K562 (cell line): ENCODE results near the gene NPFFR1. TPM values are rescaled to one million over a fixed set of nuclear protein-coding genes. Genes with fewer than 3 reads are reported as not detected.

Experiments
- ATAC-seq: fragments of 200-7000 bp; cut with Tn5 transposase; 3 replicates; pipeline ENCODE4 v1.9.1; 2020; ENCODE audit warnings: moderate library complexity
- BruUV-seq: library from RNA; stranded (reverse); fragments of 400-500 nt; replicated peaks from 2 replicates; lab custom pipeline; 2021; lab: Mats Ljungman, UMichigan
- CTCF ChIA-PET: fragments of 300-600 bp; formaldehyde crosslinking; extraction: SDS; loops from one replicate; lab custom pipeline; 2021; ENCODE audit warnings: low intra/inter-chr PET ratio; lab: Yijun Ruan, JAX
- POLR2A ChIA-PET: fragments of 300-600, 350-650 bp; sonication (Branson Sonifier 250); formaldehyde crosslinking; extraction: SDS; loops from one replicate; lab custom pipeline; 2021; ENCODE audit warnings: antibody characterized with exemption, inconsistent platforms; lab: Yijun Ruan, JAX
- DNase-seq, 4 experiments: peaks; one replicate each; pipeline versions ENCODE4 v3.0.0 to v3.0.0-alpha.2; 2011 to 2018; ENCODE audit warnings: low spot score in 3 of 4, mixed read lengths in 3 of 4; ENCODE audit errors: extremely low read depth in 1 of 4
- FAIRE-seq: peaks from 2 replicates; lab custom pipeline; 2011; peaks lifted over from hg19 to GRCh38; lab: Jason Lieb, UNC
- H2AFZ ChIP-seq: 2 replicates; pipeline ENCODE4 v1.6.0; 2011; ENCODE audit warnings: low read depth, low read length, control low read depth, inconsistent platforms
- H3K27ac ChIP-seq: fragments of 200-600 bp; 3 replicates; pipeline ENCODE4 v1.8.0; 2011; ENCODE audit warnings: low read depth, mild to moderate bottlenecking, control low read depth, inconsistent platforms, low read length, moderate library complexity, mixed read lengths; ENCODE audit errors: extremely low read depth
- H3K27me3 ChIP-seq, 2 experiments: fragments of 300-600 bp in 1 of 2; 2 replicates in 1 of 2; 3 replicates in 1 of 2; pipeline versions ENCODE4 v1.6.0 to v1.8.0; 2011; ENCODE audit warnings: inconsistent platforms in 2 of 2, low read length in 2 of 2, mild to moderate bottlenecking in 1 of 2, mixed read lengths in 1 of 2, moderate library complexity in 1 of 2; ENCODE audit not compliant: control insufficient read depth in 2 of 2, insufficient read depth in 2 of 2
- H3K36me3 ChIP-seq: fragments of 300-600 bp; 3 replicates; pipeline ENCODE4 v1.8.0; 2011; ENCODE audit warnings: mild to moderate bottlenecking, low read length, inconsistent platforms; ENCODE audit not compliant: control insufficient read depth, insufficient read depth
- H3K4me1 ChIP-seq, 2 experiments: fragments of 200-600 bp in 1 of 2; replicated peaks in 1 of 2; 2 replicates in 1 of 2; 3 replicates in 1 of 2; pipeline versions ENCODE4 v1.5.1 to v1.8.0; 2011; ENCODE audit warnings: inconsistent platforms in 2 of 2, low read length in 2 of 2, mild to moderate bottlenecking in 1 of 2, mixed read lengths in 1 of 2, moderate library complexity in 1 of 2; ENCODE audit not compliant: control insufficient read depth in 2 of 2, insufficient read depth in 2 of 2
- H3K4me2 ChIP-seq: 2 replicates; pipeline ENCODE4 v1.6.1; 2011; ENCODE audit warnings: low read length, control low read depth, inconsistent platforms, mixed read lengths; ENCODE audit not compliant: insufficient read depth
- H3K4me3 ChIP-seq: fragments of 200-600 bp; sonication (generic), shearing (Covaris generic); 2 replicates; pipeline ENCODE4 v1.5.1; 2016; ENCODE audit warnings: control low read depth, inconsistent platforms
- H3K79me2 ChIP-seq: fragments of 200-600 bp; 3 replicates; pipeline ENCODE4 v1.8.0; 2011; ENCODE audit warnings: low read length, inconsistent platforms; ENCODE audit not compliant: control insufficient read depth, insufficient read depth
- H3K9ac ChIP-seq, 2 experiments: 2 replicates each; pipeline versions ENCODE4 v1.6.0 to v1.6.1; 2011; ENCODE audit warnings: low read depth in 2 of 2, low read length in 2 of 2, control low read depth in 1 of 2, inconsistent platforms in 1 of 2, mild to moderate bottlenecking in 1 of 2, mixed read lengths in 1 of 2; ENCODE audit not compliant: insufficient read depth in 1 of 2
- H3K9me1 ChIP-seq: one replicate; pipeline ENCODE4 v1.6.0; 2011; ENCODE audit warnings: inconsistent platforms, mild to moderate bottlenecking, low read length, moderate library complexity; ENCODE audit not compliant: control insufficient read depth, insufficient read depth
- H3K9me3 ChIP-seq: replicated peaks from 2 replicates; pipeline ENCODE4 v1.5.1; 2011; ENCODE audit warnings: low read depth, low read length, inconsistent platforms; ENCODE audit not compliant: control insufficient read depth, insufficient read depth
- H4K20me1 ChIP-seq: replicated peaks from 2 replicates; pipeline ENCODE4 v1.6.1; 2011; ENCODE audit warnings: low read length, inconsistent platforms, mixed read lengths; ENCODE audit not compliant: control insufficient read depth, insufficient read depth
- ARID1B ChIP-seq: fragments of 450-650 bp; IDR thresholded peaks from 2 replicates; pipeline ENCODE4 v1.6.1; 2016; ENCODE audit warnings: antibody characterized with exemption, mild to moderate bottlenecking, inconsistent platforms
- ASH1L ChIP-seq: fragments of 450-650 bp; IDR thresholded peaks from 2 replicates; pipeline ENCODE4 v1.6.1; 2018; ENCODE audit warnings: borderline replicate concordance, mild to moderate bottlenecking, low read depth; ENCODE audit not compliant: partially characterized antibody
- ETV5 ChIP-seq: sonication (generic); formaldehyde crosslinking; IDR thresholded peaks from 2 replicates; pipeline ENCODE4 v1.4.0; 2020; ENCODE audit warnings: low read depth, mild to moderate bottlenecking, missing genetic modification reagents
- HCFC1 ChIP-seq: IDR thresholded peaks from 2 replicates; pipeline ENCODE4 v1.6.1; 2012; ENCODE audit warnings: low read depth, low read length, improper control_type of control experiment
- KAT8 ChIP-seq: fragments of 450-650 bp; IDR thresholded peaks from 2 replicates; pipeline ENCODE4 v1.6.1; 2016; ENCODE audit warnings: low read depth, mild to moderate bottlenecking
- MTA3 ChIP-seq: fragments of 450-650 bp; formaldehyde crosslinking; IDR thresholded peaks from 2 replicates; pipeline ENCODE4 v1.6.1; 2017; ENCODE audit warnings: mild to moderate bottlenecking, borderline replicate concordance
- NCOA2 ChIP-seq, 2 experiments: fragments of 450-650 bp; IDR thresholded peaks; 2 replicates each; pipeline ENCODE4 v1.6.1; 2018; ENCODE audit warnings: mild to moderate bottlenecking in 2 of 2, moderate library complexity in 1 of 2; ENCODE audit not compliant: partially characterized antibody in 2 of 2
- NCOR1 ChIP-seq: fragments of 450-650 bp; IDR thresholded peaks from 2 replicates; pipeline ENCODE4 v1.6.1; 2016; ENCODE audit warnings: mild to moderate bottlenecking, moderate library complexity
- SAP30 ChIP-seq: fragments of 200-600 bp; sonication (generic); IDR thresholded peaks from 2 replicates; pipeline ENCODE4 v1.6.1; 2012; ENCODE audit warnings: borderline replicate concordance, low read depth, mild to moderate bottlenecking, moderate library complexity, low read length, control low read depth, inconsistent platforms; ENCODE audit not compliant: insufficient read depth, poor library complexity, severe bottlenecking
- SMAD1 ChIP-seq: fragments of 150-350 bp; IDR thresholded peaks from 2 replicates; pipeline ENCODE4 v1.6.1; 2014; ENCODE audit warnings: low read length, low read depth; ENCODE audit not compliant: partially characterized antibody
- SMARCE1 ChIP-seq: fragments of 450-650 bp; IDR thresholded peaks from 2 replicates; pipeline ENCODE4 v1.7.1; 2016; ENCODE audit warnings: mild to moderate bottlenecking
- TGIF2 ChIP-seq: sonication (generic); formaldehyde crosslinking; IDR thresholded peaks from 2 replicates; pipeline ENCODE4 v1.8.1; 2022; ENCODE audit warnings: mild to moderate bottlenecking, missing genetic modification reagents, moderate library complexity
- TRIM24 ChIP-seq, 2 experiments: fragments of 450-650 bp; IDR thresholded peaks; 2 replicates each; pipeline ENCODE4 v1.6.1; 2016
- ZBTB1 ChIP-seq: sonication (generic); formaldehyde crosslinking; IDR thresholded peaks from 2 replicates; pipeline ENCODE4 v1.8.1; 2023; ENCODE audit warnings: missing genetic modification reagents, low read depth, mild to moderate bottlenecking, borderline replicate concordance
- WGBS: fragments of 100-300 bp; shearing (Covaris generic); methylation state at CpG from one replicate; pipeline ENCODE4 v1.1.6; 2016; ENCODE audit warnings: low coverage, mixed read lengths; ENCODE audit not compliant: insufficient coverage; ENCODE audit errors: missing lambda C conversion rate; 5-methylcytosine and 5-hydroxymethylcytosine counted together
- in situ Hi-C: fragments of 300-500 bp; cut with MboI; formaldehyde crosslinking; loops from 4 replicates; pipeline ENCODE4 v1.15.0; 2018; ENCODE audit warnings: inconsistent platforms, mixed read lengths
- intact Hi-C: fragments of 100-400 bp; cut with micrococcal nuclease; formaldehyde crosslinking; loops from 2 replicates; pipeline ENCODE4 v1.14.2; 2022
- polyA plus RNA-seq, 8 experiments: library from polyadenylated mRNA; depleted of rRNA in 4 of 8; stranded (reverse) in 5 of 8; unstranded in 3 of 8; fragments of >200 nt; fragmentation: Nextera tagmentation in 2 of 8; fragmentation: Illumina TruSeq in 1 of 8; extraction: Ambion mirVana in 2 of 8; extraction: Trizol in 1 of 8; gene quantifications; 2 replicates each; pipeline versions ENCODE4 v1.2.1 to v1.2.3, GENCODE V29; 2011 to 2014; ENCODE audit warnings: inconsistent platforms in 1 of 8, missing spikeins in 1 of 8
- total RNA-seq, 7 experiments: library from RNA; depleted of rRNA in 6 of 7; stranded (reverse); fragments of >200 nt in 6 of 7; fragmentation: Illumina TruSeq in 2 of 7; extraction: Trizol in 2 of 7; gene quantifications; 2 replicates each; pipeline versions ENCODE4 v1.2.1 to v1.2.3, GENCODE V29; 2011 to 2021; ENCODE audit warnings: low replicate concordance in 1 of 7
- TF ChIP-seq, protein P1 (sequence below): fragments of 250-450 bp; sonication (Bioruptor Pico); IDR thresholded peaks from 2 replicates; pipeline ENCODE4 v1.8.0; 2021; ENCODE audit warnings: moderate library complexity, mild to moderate bottlenecking, inconsistent platforms
- TF ChIP-seq, protein P2 (sequence below), 2 experiments: IDR thresholded peaks in 1 of 2; conservative IDR thresholded peaks in 1 of 2; 2 replicates each; pipeline ENCODE4 v1.6.1; 2016; ENCODE audit warnings: low read depth in 2 of 2, mild to moderate bottlenecking in 1 of 2, missing compliant biosample characterization in 1 of 2, missing genetic modification characterization in 1 of 2, moderate library complexity in 1 of 2

NPFFR1 gene
- total and polyA plus RNA-seq, 9 of the 15 experiments (the other 6 are each of a cell fraction or from before 2014, with no cell fraction given), result under 0.01 TPM; not detected in 8

DNA sequence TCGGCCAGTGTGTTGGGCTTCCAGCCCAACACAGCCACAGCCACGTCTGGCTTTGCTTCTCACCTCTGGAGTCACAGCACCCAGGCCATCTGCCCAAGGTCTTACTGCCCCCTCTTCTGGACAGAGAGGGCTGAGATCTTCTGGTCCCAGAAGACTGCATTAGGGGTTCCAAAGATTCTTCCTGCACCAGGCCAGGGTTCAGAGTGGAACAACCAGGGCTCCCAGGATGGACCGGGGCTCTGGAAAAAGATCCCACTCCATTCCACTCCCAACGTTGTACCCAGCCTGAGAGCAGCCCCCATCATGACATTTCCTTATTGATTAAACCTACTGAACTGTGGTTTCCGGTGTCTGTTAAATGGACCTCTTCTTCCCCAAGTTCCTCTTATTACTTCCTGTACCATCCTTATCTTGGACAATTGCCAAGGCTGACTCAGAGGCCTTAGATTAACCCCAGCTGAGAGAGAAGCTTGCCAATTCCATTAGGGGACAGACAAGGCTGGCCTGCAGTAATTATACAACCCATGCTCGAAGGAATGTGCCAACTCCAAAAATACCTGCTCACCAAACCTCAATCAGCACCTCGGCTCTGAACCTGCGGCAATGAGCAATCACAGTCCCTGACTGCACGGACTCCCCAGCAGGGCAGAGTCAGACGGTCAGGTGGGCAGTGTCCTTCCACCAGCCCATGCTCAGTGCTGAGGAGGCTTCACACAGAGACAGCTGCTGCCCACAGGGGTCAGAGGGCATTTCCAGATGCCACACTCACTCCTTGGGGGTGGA lies 47.9 kb upstream of the NPFFR1 start:
- Histone ChIP-seq H3K36me3 (no peaks in the 10 kb centered on the region), H3K27me3 (no peaks in the 10 kb centered on the region), H3K9me1 (no peaks in the 10 kb centered on the region), H3K4me2 (peak overlapping the region; percentile 57), H2AFZ (peak overlapping the region; percentile 75), H3K9ac (peak overlapping the region; percentile 28 to 88; a peak in 3 of 4 replicates), H4K20me1 (peaks cover 4% of the 10 kb centered on the region; the same call in 1 of the 2 replicates), H3K79me2 (no peaks in the 10 kb centered on the region), H3K4me1 (peaks cover 14 to 23% of the 10 kb centered on the region in 2 experiments), H3K27ac (peak overlapping the region; percentile 60; the same call in 2 of the 3 replicates), H3K9me3 (no peaks in the 10 kb centered on the region), H3K4me3 (no peak overlapping the region; the same call in 1 of the 2 replicates)
- FAIRE-seq (peak; percentile 98), ATAC-seq (peak; percentile 92), DNase-seq (peak; percentile 84 to 95 (median 87))
- BruUV-seq, result no TSS peak
- intact Hi-C loops, result loop anchor here (1.0 to 2.0 kb wide), 3 partner anchors 33 to 110 kb away; no protein-coding TSS in a partner anchor
- WGBS, result 13% methylated on average over 10 of the region's 10 CpGs
- ChIA-PET CTCF (interaction anchor here (0.6 kb wide), 2 partner anchors 111 to 190 kb away, joined by 3 read pairs; no protein-coding TSS in a partner anchor), POLR2A (interaction anchor here (0.6 to 1.5 kb wide), 5 partner anchors 8 to 110 kb away, joined by 3 to 5 read pairs (median 3); no protein-coding TSS in a partner anchor)
- in situ Hi-C loops, result no loop called here
- TF ChIP-seq SMAD1 (peak; percentile 90), NCOR1 (no peak), TGIF2 (CRISPR knock-in tag) (no peak), NCOA2 (IDR thresholded peaks at IDR 0.05; ENCODE audit: partially characterized antibody in 2 of 2) (peak in 1 of 2 experiments; percentile 63), ASH1L (peak; percentile 42), SAP30 (peak; percentile 28), HCFC1 (0 out of 2 replicates have a peak, but pooled peaks have one; percentile 3), TRIM24 (IDR thresholded peaks at IDR 0.05) (peak; percentile 40 to 47; a peak in 2 of 4 replicates), SMARCE1 (peak; percentile 95), ETV5 (peak; percentile 84), KAT8 (peak; percentile 26; the same call in 1 of the 2 replicates), ARID1B (peak; percentile 88), ZBTB1 (CRISPR knock-in tag) (0 out of 2 replicates have a peak, but pooled peaks have one; percentile 26), MTA3 (peak; percentile 79; the same call in 1 of the 2 replicates)
- TF ChIP-seq, protein P1, sequence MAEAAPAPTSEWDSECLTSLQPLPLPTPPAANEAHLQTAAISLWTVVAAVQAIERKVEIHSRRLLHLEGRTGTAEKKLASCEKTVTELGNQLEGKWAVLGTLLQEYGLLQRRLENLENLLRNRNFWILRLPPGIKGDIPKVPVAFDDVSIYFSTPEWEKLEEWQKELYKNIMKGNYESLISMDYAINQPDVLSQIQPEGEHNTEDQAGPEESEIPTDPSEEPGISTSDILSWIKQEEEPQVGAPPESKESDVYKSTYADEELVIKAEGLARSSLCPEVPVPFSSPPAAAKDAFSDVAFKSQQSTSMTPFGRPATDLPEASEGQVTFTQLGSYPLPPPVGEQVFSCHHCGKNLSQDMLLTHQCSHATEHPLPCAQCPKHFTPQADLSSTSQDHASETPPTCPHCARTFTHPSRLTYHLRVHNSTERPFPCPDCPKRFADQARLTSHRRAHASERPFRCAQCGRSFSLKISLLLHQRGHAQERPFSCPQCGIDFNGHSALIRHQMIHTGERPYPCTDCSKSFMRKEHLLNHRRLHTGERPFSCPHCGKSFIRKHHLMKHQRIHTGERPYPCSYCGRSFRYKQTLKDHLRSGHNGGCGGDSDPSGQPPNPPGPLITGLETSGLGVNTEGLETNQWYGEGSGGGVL (CRISPR knock-in tag), result no peak
- TF ChIP-seq, protein P2, sequence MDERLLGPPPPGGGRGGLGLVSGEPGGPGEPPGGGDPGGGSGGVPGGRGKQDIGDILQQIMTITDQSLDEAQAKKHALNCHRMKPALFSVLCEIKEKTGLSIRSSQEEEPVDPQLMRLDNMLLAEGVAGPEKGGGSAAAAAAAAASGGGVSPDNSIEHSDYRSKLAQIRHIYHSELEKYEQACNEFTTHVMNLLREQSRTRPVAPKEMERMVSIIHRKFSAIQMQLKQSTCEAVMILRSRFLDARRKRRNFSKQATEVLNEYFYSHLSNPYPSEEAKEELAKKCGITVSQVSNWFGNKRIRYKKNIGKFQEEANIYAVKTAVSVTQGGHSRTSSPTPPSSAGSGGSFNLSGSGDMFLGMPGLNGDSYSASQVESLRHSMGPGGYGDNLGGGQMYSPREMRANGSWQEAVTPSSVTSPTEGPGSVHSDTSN (CRISPR knock-in tag; IDR thresholded peaks at IDR 0.05; ENCODE audit: low read depth), result no peak
- TF ChIP-seq, protein P2 (tag; conservative IDR thresholded peaks at IDR 0.05; ENCODE audit: low read depth), result peak; percentile 49; the same call in 1 of the 2 replicates
